ENCODE results near the gene FER. TPM values are rescaled to one million over a fixed set of nuclear protein-coding genes. Genes with fewer than 3 reads are reported as not detected.

Gene FER
- total and polyA plus RNA-seq, 10 of the 15 experiments (the other 5 are each of a cell fraction or from before 2014, with no cell fraction given), result 4.4 to 19.1 (median 9.6) TPM

GRCh38 chr5:108727236-108727650 lies 20.5 kb upstream of the FER start (continued):
- TF ChIP-seq, protein P1, sequence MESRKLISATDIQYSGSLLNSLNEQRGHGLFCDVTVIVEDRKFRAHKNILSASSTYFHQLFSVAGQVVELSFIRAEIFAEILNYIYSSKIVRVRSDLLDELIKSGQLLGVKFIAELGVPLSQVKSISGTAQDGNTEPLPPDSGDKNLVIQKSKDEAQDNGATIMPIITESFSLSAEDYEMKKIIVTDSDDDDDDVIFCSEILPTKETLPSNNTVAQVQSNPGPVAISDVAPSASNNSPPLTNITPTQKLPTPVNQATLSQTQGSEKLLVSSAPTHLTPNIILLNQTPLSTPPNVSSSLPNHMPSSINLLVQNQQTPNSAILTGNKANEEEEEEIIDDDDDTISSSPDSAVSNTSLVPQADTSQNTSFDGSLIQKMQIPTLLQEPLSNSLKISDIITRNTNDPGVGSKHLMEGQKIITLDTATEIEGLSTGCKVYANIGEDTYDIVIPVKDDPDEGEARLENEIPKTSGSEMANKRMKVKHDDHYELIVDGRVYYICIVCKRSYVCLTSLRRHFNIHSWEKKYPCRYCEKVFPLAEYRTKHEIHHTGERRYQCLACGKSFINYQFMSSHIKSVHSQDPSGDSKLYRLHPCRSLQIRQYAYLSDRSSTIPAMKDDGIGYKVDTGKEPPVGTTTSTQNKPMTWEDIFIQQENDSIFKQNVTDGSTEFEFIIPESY (IDR thresholded peaks at IDR 0.05), result no peak

DNA sequence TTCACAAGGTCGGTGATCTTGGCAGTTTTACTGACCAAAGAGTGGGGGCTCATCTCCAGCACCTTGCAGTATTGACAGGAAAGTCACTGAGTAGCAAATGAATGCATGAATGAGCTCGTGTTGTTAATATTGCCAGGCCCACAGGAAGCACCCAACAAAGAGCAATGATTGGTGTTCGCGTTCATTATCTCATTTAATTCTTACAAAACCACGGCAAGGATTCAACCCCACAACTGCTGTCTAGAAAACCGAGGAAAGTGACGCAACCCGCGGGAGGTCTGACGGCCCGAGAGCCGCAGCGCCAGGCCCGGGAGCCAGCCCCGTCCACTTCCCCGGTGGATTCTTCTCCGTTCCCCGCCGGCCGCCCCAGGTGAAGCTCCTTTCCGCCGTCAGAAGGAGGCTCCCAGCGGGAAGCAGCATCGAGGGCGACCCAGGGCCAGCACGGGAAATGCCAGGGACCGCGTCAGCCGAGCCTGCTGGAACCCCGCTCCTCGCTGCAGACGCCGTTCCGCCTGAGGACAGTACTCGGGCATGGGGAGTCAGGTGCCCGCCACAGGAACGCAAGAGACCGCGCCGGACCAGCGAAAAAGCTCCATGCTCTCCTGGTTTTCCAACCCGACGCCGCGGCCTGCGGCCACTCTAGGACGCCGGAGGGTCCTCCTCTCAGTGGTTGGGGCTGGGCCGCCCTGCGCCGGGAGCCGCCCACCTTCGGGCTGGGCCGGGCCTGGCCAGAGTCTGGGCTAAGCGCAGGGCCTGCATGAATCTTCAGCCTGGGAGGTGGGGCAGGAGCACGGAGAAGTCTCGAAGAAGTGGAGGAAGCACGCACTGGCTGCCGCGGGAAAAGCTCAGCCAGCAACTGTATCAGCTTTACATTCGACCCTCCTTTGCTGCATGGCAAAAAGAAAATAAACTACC lies 19.8 kb upstream of the FER start:
- SMC1A ChIA-PET (ENCODE audit: uncharacterized antibody, unreplicated experiment), result interaction anchor here (0.5 to 5.2 kb wide), 27 partner anchors 10 to 1901 kb away, joined by 3 to 40 read pairs (median 4); partner anchors contain the start of gene FER
- peak overlapping the region; percentile 96 for H2AFZ ChIP-seq (ENCODE audit: control insufficient read depth, low read depth, low read length)
- H3K4me3 ChIP-seq, result peak overlapping the region; percentile 67
- peaks cover 1% of the 10 kb centered on the region; the same call in 1 of the 2 replicates for H3K79me2 ChIP-seq (ENCODE audit: control insufficient read depth, insufficient read depth, low read length)
- BruUV-seq (replicated peaks), result TSS peak; percentile 91
- ATAC-seq (peak; percentile 91), FAIRE-seq (peak; percentile 44), DNase-seq (ENCODE audit: low read depth, low spot score) (no peak)
- H3K36me3 ChIP-seq (ENCODE audit: control insufficient read depth in 2 of 2, insufficient read depth in 2 of 2, low read length in 1 of 2), result no peaks in the 10 kb centered on the region
- H3K9ac ChIP-seq (ENCODE audit: control insufficient read depth, insufficient read depth, low read length), result peak overlapping the region; percentile 98
- in situ Hi-C loops (cut with MboI), result no loop called here
- intact Hi-C loops (cut with micrococcal nuclease; ENCODE audit: unreplicated experiment), result loop anchor here (1.0 to 10.0 kb wide), 3 partner anchors 20 to 677 kb away; partner anchors contain the start of gene PJA2
- H3K27ac ChIP-seq (ENCODE audit: control insufficient read depth, insufficient read depth), result peak overlapping the region; percentile 92
- no peaks in the 10 kb centered on the region for H3K9me3 ChIP-seq (replicated peaks; ENCODE audit: control insufficient read depth, insufficient read depth, low read length)
- peaks cover 28% of the 10 kb centered on the region for H3K4me1 ChIP-seq (ENCODE audit: control insufficient read depth, insufficient read depth, low read length)
- no peaks in the 10 kb centered on the region for H4K20me1 ChIP-seq (ENCODE audit: control insufficient read depth, insufficient read depth)
- peak overlapping the region; percentile 84 for H3K4me2 ChIP-seq (ENCODE audit: control insufficient read depth, insufficient read depth)
- CTCF ChIA-PET, result interaction anchor here (0.6 to 2.8 kb wide), 7 partner anchors 15 to 191 kb away, joined by 3 to 12 read pairs (median 3); no protein-coding TSS in a partner anchor
- POLR2A ChIA-PET, result interaction anchor here (0.6 to 4.5 kb wide), 18 partner anchors 10 to 968 kb away, joined by 3 to 42 read pairs (median 5); partner anchors contain the start of genes FER and PJA2
- RAD21 ChIA-PET (ENCODE audit: unreplicated experiment), result interaction anchor here (0.7 to 4.7 kb wide), 13 partner anchors 10 to 962 kb away, joined by 3 to 32 read pairs (median 5); partner anchors contain the start of genes FER and MAN2A1
- no peaks in the 10 kb centered on the region for H3K27me3 ChIP-seq (replicated peaks in 1 of 2; ENCODE audit: control insufficient read depth in 2 of 2, insufficient read depth in 2 of 2, low read length in 1 of 2)
- WGBS (ENCODE audit: insufficient coverage, insufficient replicate concordance, low lambda C conversion rate, missing lambda C conversion rate), result under 1% methylated on average over 57 of the region's 61 CpGs
- 0 out of 2 replicates have a peak, but pooled peaks have one; percentile 26 for TF ChIP-seq CHD2 (IDR thresholded peaks at IDR 0.05; ENCODE audit: borderline replicate concordance, low read depth, low read length)
- no peak for TF ChIP-seq HDAC2 (IDR thresholded peaks at IDR 0.05)
- no peak for TF ChIP-seq FOXM1 (IDR thresholded peaks at IDR 0.05; ENCODE audit: low read depth, low read length)
- peak; percentile 61; the same call in 1 of the 3 replicates for TF ChIP-seq POU2F2 (IDR thresholded peaks at IDR 0.05; ENCODE audit: borderline replicate concordance, low read depth, low read length)
- peak; percentile 52; the same call in 1 of the 2 replicates for TF ChIP-seq ATF2 (IDR thresholded peaks at IDR 0.05; ENCODE audit: low read length)
- TF ChIP-seq, protein P2, sequence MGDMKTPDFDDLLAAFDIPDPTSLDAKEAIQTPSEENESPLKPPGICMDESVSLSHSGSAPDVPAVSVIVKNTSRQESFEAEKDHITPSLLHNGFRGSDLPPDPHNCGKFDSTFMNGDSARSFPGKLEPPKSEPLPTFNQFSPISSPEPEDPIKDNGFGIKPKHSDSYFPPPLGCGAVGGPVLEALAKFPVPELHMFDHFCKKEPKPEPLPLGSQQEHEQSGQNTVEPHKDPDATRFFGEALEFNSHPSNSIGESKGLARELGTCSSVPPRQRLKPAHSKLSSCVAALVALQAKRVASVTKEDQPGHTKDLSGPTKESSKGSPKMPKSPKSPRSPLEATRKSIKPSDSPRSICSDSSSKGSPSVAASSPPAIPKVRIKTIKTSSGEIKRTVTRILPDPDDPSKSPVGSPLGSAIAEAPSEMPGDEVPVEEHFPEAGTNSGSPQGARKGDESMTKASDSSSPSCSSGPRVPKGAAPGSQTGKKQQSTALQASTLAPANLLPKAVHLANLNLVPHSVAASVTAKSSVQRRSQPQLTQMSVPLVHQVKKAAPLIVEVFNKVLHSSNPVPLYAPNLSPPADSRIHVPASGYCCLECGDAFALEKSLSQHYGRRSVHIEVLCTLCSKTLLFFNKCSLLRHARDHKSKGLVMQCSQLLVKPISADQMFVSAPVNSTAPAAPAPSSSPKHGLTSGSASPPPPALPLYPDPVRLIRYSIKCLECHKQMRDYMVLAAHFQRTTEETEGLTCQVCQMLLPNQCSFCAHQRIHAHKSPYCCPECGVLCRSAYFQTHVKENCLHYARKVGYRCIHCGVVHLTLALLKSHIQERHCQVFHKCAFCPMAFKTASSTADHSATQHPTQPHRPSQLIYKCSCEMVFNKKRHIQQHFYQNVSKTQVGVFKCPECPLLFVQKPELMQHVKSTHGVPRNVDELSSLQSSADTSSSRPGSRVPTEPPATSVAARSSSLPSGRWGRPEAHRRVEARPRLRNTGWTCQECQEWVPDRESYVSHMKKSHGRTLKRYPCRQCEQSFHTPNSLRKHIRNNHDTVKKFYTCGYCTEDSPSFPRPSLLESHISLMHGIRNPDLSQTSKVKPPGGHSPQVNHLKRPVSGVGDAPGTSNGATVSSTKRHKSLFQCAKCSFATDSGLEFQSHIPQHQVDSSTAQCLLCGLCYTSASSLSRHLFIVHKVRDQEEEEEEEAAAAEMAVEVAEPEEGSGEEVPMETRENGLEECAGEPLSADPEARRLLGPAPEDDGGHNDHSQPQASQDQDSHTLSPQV (IDR thresholded peaks at IDR 0.05), result no peak
- 0 out of 2 replicates have a peak, but pooled peaks have one; percentile 12 for TF ChIP-seq YY1 (IDR thresholded peaks at IDR 0.05; ENCODE audit: low read depth, low read length)
- TF ChIP-seq USF2 (IDR thresholded peaks at IDR 0.05; ENCODE audit: borderline replicate concordance, low read depth, low read length), result no peak; the same call in 1 of the 2 replicates
- peak; percentile 77 for TF ChIP-seq NFYB (IDR thresholded peaks at IDR 0.05; ENCODE audit: insufficient read depth, low read depth, low read length)
